AG04450 (cell line): ENCODE measurements around the gene ZNF318. TPM values are rescaled to one million over a fixed set of nuclear protein-coding genes. Genes with fewer than 3 reads are reported as not detected.
"Not testable (repeated sequence)": the region's sequence is repeated elsewhere in the genome, so short reads cannot be mapped to it uniquely, and the experiment has no call there.

Source experiments
- CTCF ChIA-PET: fragments of 300-600, 350-600 bp; formaldehyde crosslinking; extraction: SDS; loops from one replicate; lab custom pipeline; 2022; ENCODE audit warnings: antibody characterized with exemption, inconsistent platforms; lab: Charles Lee
- POLR2A ChIA-PET: fragments of 350-600 bp; formaldehyde crosslinking; extraction: SDS; loops from one replicate; lab custom pipeline; 2021; ENCODE audit warnings: antibody characterized with exemption, inconsistent platforms; lab: Yijun Ruan, JAX
- DNase-seq: peaks from one replicate; pipeline ENCODE4 v3.0.0-alpha.2; 2011; ENCODE audit warnings: low read depth, low spot score
- H3K27ac ChIP-seq: one replicate; pipeline ENCODE4 v1.5.1; 2012; ENCODE audit warnings: low read depth, low read length, control low read depth
- H3K27me3 ChIP-seq: one replicate; pipeline ENCODE4 v1.6.0; 2012; ENCODE audit warnings: low read length; ENCODE audit not compliant: control insufficient read depth, insufficient read depth
- H3K4me3 ChIP-seq: 2 replicates; pipeline ENCODE4 v1.5.1; 2011; ENCODE audit warnings: mild to moderate bottlenecking, low read depth, low read length, control low read depth
- H3K9me3 ChIP-seq: 2 replicates; pipeline ENCODE4 v1.5.1; 2012; ENCODE audit warnings: low read length; ENCODE audit not compliant: control insufficient read depth, insufficient read depth
- polyA plus RNA-seq: library from polyadenylated mRNA; depleted of rRNA; stranded (reverse); fragments of >200 nt; gene quantifications from 2 replicates; pipeline ENCODE4 v1.2.3, GENCODE V29; 2011
- TF ChIP-seq, protein P1 (sequence below): IDR thresholded peaks from 2 replicates; pipeline ENCODE4 v1.5.1; 2011; ENCODE audit warnings: low read depth, low read length, control low read depth, inconsistent platforms

The ZNF318 gene
- polyA plus RNA-seq, 1 experiment: 14.9 TPM

- no peak for DNase-seq
- H3K9me3 ChIP-seq: no peaks in the 10 kb centered on the region; the same call in 1 of the 2 replicates
- TF ChIP-seq, protein P1, sequence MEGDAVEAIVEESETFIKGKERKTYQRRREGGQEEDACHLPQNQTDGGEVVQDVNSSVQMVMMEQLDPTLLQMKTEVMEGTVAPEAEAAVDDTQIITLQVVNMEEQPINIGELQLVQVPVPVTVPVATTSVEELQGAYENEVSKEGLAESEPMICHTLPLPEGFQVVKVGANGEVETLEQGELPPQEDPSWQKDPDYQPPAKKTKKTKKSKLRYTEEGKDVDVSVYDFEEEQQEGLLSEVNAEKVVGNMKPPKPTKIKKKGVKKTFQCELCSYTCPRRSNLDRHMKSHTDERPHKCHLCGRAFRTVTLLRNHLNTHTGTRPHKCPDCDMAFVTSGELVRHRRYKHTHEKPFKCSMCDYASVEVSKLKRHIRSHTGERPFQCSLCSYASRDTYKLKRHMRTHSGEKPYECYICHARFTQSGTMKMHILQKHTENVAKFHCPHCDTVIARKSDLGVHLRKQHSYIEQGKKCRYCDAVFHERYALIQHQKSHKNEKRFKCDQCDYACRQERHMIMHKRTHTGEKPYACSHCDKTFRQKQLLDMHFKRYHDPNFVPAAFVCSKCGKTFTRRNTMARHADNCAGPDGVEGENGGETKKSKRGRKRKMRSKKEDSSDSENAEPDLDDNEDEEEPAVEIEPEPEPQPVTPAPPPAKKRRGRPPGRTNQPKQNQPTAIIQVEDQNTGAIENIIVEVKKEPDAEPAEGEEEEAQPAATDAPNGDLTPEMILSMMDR: no peak
- no peak overlapping the region for H3K27ac ChIP-seq
- CTCF ChIA-PET: no interaction called here
- POLR2A ChIA-PET: no interaction called here
- peaks cover 48% of the 10 kb centered on the region for H3K27me3 ChIP-seq
- H3K4me3 ChIP-seq: no peak overlapping the region
These were observed 65.6 kb downstream of the ZNF318 start for GRCh38 chr6:43303751-43304331.

GRCh38 chr6:43303006-43303405 is 66.4 kb downstream of the ZNF318 start:
- H3K9me3 ChIP-seq, POLR2A ChIA-PET, H3K27ac ChIP-seq, CTCF ChIA-PET, H3K4me3 ChIP-seq, DNase-seq: not testable (repeated sequence)
- H3K27me3 ChIP-seq: peaks cover 48% of the 10 kb centered on the region

- Histone ChIP-seq H3K9me3 (no peaks in the 10 kb centered on the region; the same call in 1 of the 2 replicates), H3K4me3 (no peak overlapping the region), H3K27me3 (peaks cover 49% of the 10 kb centered on the region), H3K27ac (no peak overlapping the region)
- POLR2A ChIA-PET: no interaction called here
- CTCF ChIA-PET: no interaction called here
- TF ChIP-seq, protein P1: no peak
- DNase-seq: no peak
These were observed 67.3 kb downstream of the ZNF318 start for GRCh38 chr6:43302126-43302525.

DNA sequence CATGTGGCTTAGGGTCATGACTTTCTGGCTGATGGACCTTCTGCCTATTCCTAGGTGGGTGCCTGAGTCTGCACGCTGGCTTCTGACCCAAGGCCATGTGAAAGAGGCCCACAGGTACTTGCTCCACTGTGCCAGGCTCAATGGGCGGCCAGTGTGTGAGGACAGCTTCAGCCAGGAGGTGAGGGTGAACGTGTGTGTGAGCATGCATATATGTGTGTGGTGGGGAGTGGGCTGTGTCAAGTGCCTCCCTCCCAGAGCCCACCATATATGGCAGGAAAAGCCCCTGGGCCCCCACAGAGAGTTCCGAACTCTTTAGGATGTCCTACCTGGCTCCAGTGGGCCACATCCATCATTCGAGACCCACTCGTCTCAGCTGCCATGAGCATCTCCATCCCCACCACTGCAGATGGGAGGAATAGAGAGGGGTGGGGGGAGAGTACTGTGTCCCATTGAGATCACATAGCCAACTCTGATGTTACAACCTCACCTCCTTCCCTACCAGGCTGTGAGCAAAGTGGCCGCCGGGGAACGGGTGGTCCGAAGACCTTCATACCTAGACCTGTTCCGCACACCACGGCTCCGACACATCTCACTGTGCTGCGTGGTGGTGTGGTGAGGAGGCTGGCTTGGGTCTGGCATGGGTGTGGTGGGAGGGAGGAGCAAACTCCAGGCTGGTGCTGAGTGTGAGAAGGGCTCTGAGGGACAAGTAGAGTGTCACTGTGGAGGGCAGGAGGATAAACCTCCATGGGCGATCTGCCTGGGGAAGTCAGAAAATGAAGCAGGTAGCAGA is 68.2 kb downstream of the ZNF318 start:
- DNase-seq: no peak
- ChIA-PET POLR2A (no interaction called here), CTCF (no interaction called here)
- TF ChIP-seq, protein P1: no peak
- H3K9me3 ChIP-seq: no peaks in the 10 kb centered on the region; the same call in 1 of the 2 replicates
- no peak overlapping the region for H3K27ac ChIP-seq
- H3K4me3 ChIP-seq: no peak overlapping the region
- H3K27me3 ChIP-seq: peaks cover 57% of the 10 kb centered on the region

- no peaks in the 10 kb centered on the region; the same call in 1 of the 2 replicates for H3K9me3 ChIP-seq
- H3K27ac ChIP-seq: no peak overlapping the region
- ChIA-PET CTCF (interaction anchor here (1.2 kb wide), 1 partner anchor 71 kb away, joined by 3 read pairs; the partner anchor contains the start of gene DNPH1), POLR2A (no interaction called here)
- no peak for DNase-seq
- TF ChIP-seq, protein P1: no peak
- peaks cover 60% of the 10 kb centered on the region for H3K27me3 ChIP-seq
- no peak overlapping the region for H3K4me3 ChIP-seq
These were observed 69.8 kb downstream of the ZNF318 start for GRCh38 chr6:43299338-43300293.
